ENCODE measurements around the gene FAM89B. TPM values are rescaled to one million over a fixed set of nuclear protein-coding genes. Genes with fewer than 3 reads are reported as not detected.

Gene FAM89B
- total RNA-seq, 1 donor from 2014 or later, result 14.6 TPM

GRCh38 chr11:65578667-65579066, 6.3 kb downstream of the FAM89B start:
- H3K9ac ChIP-seq (ENCODE audit: low read depth in 1 of 3, low read length in 3 of 3), result peak overlapping the region; percentile 99 to 100 (median 99)
- H3K27me3 ChIP-seq (ENCODE audit: control insufficient read depth in 3 of 3, insufficient read depth in 3 of 3, low read length in 3 of 3), result no peaks in the 10 kb centered on the region
- no peaks in the 10 kb centered on the region for H3K9me3 ChIP-seq (ENCODE audit: control insufficient read depth in 3 of 3, low read length in 3 of 3)
- peak overlapping the region; percentile 100 for H3K27ac ChIP-seq (ENCODE audit: low read depth, low read length)
- peaks cover 48 to 53% (median 49%) of the 10 kb centered on the region in 3 donors for H3K36me3 ChIP-seq (ENCODE audit: control insufficient read depth in 3 of 3, insufficient read depth in 3 of 3, low read length in 3 of 3)
- H3K4me3 ChIP-seq (ENCODE audit: low read length in 3 of 3), result peak overlapping the region; percentile 80 to 90 (median 88)
- H3K4me1 ChIP-seq (ENCODE audit: control insufficient read depth in 3 of 3, insufficient read depth in 3 of 3, low read length in 3 of 3), result peaks cover 51 to 84% (median 73%) of the 10 kb centered on the region in 3 donors

- peaks cover 51 to 59% (median 55%) of the 10 kb centered on the region in 3 donors for H3K36me3 ChIP-seq (ENCODE audit: control insufficient read depth in 3 of 3, insufficient read depth in 3 of 3, low read length in 3 of 3)
These were observed 7.0 kb downstream of the FAM89B start for GRCh38 chr11:65579291-65579690.

GRCh38 chr11:65580031-65580692, 7.8 kb downstream of the FAM89B start:
- Histone ChIP-seq H3K27me3 (ENCODE audit: control insufficient read depth in 3 of 3, insufficient read depth in 3 of 3, low read length in 3 of 3) (no peaks in the 10 kb centered on the region), H3K9ac (ENCODE audit: low read depth in 1 of 3, low read length in 3 of 3) (peak overlapping the region in 2 of 3 donors; percentile 34 to 63), H3K27ac (ENCODE audit: low read depth, low read length) (peak overlapping the region; percentile 76), H3K9me3 (ENCODE audit: control insufficient read depth in 3 of 3, low read length in 3 of 3) (no peaks in the 10 kb centered on the region), H3K4me1 (ENCODE audit: control insufficient read depth in 3 of 3, insufficient read depth in 3 of 3, low read length in 3 of 3) (peaks cover 41 to 87% (median 72%) of the 10 kb centered on the region in 3 donors), H3K4me3 (ENCODE audit: low read length in 3 of 3) (no peak overlapping the region), H3K36me3 (ENCODE audit: control insufficient read depth in 3 of 3, insufficient read depth in 3 of 3, low read length in 3 of 3) (peaks cover 53 to 65% (median 60%) of the 10 kb centered on the region in 3 donors)

More at GRCh38 chr11:65579291-65579690, 7.0 kb downstream of the FAM89B start:
- H3K9me3 ChIP-seq (ENCODE audit: control insufficient read depth in 3 of 3, low read length in 3 of 3), result no peaks in the 10 kb centered on the region
- no peak overlapping the region for H3K4me3 ChIP-seq (ENCODE audit: low read length in 3 of 3)
- H3K27me3 ChIP-seq (ENCODE audit: control insufficient read depth in 3 of 3, insufficient read depth in 3 of 3, low read length in 3 of 3), result no peaks in the 10 kb centered on the region
- H3K9ac ChIP-seq (ENCODE audit: low read depth in 1 of 3, low read length in 3 of 3), result peak overlapping the region in 2 of 3 donors; percentile 28 to 99
- H3K27ac ChIP-seq (ENCODE audit: low read depth, low read length), result peak overlapping the region; percentile 100
- H3K4me1 ChIP-seq (ENCODE audit: control insufficient read depth in 3 of 3, insufficient read depth in 3 of 3, low read length in 3 of 3), result peaks cover 47 to 86% (median 75%) of the 10 kb centered on the region in 3 donors

- peak overlapping the region in 2 of 3 donors; percentile 34 to 63 for H3K9ac ChIP-seq (ENCODE audit: low read depth in 1 of 3, low read length in 3 of 3)
- H3K27ac ChIP-seq (ENCODE audit: low read depth, low read length), result peak overlapping the region; percentile 76
- H3K4me1 ChIP-seq (ENCODE audit: control insufficient read depth in 3 of 3, insufficient read depth in 3 of 3, low read length in 3 of 3), result peaks cover 39 to 87% (median 72%) of the 10 kb centered on the region in 3 donors
- H3K4me3 ChIP-seq (ENCODE audit: low read length in 3 of 3), result no peak overlapping the region
- peaks cover 57 to 67% (median 64%) of the 10 kb centered on the region in 3 donors for H3K36me3 ChIP-seq (ENCODE audit: control insufficient read depth in 3 of 3, insufficient read depth in 3 of 3, low read length in 3 of 3)
- no peaks in the 10 kb centered on the region for H3K27me3 ChIP-seq (ENCODE audit: control insufficient read depth in 3 of 3, insufficient read depth in 3 of 3, low read length in 3 of 3)
- no peaks in the 10 kb centered on the region for H3K9me3 ChIP-seq (ENCODE audit: control insufficient read depth in 3 of 3, low read length in 3 of 3)
These were observed 8.4 kb downstream of the FAM89B start for GRCh38 chr11:65580756-65581155.

- H3K27ac ChIP-seq (ENCODE audit: low read depth, low read length), result peak overlapping the region; percentile 76
These were observed 9.6 kb downstream of the FAM89B start for GRCh38 chr11:65581928-65582327.

GRCh38 chr11:65583589-65583988, 11.3 kb downstream of the FAM89B start:
- peak overlapping the region; percentile 76 for H3K27ac ChIP-seq (ENCODE audit: low read depth, low read length)
- no peaks in the 10 kb centered on the region for H3K27me3 ChIP-seq (ENCODE audit: control insufficient read depth in 3 of 3, insufficient read depth in 3 of 3, low read length in 3 of 3)
- H3K4me1 ChIP-seq (ENCODE audit: control insufficient read depth in 3 of 3, insufficient read depth in 3 of 3, low read length in 3 of 3), result peaks cover 44 to 96% (median 80%) of the 10 kb centered on the region in 3 donors
- H3K36me3 ChIP-seq (ENCODE audit: control insufficient read depth in 3 of 3, insufficient read depth in 3 of 3, low read length in 3 of 3), result peaks cover 60 to 71% (median 68%) of the 10 kb centered on the region in 3 donors
- H3K4me3 ChIP-seq (ENCODE audit: low read length in 3 of 3), result no peak overlapping the region
- H3K9me3 ChIP-seq (ENCODE audit: control insufficient read depth in 3 of 3, low read length in 3 of 3), result no peaks in the 10 kb centered on the region
- H3K9ac ChIP-seq (ENCODE audit: low read depth in 1 of 3, low read length in 3 of 3), result no peak overlapping the region

More at GRCh38 chr11:65581928-65582327, 9.6 kb downstream of the FAM89B start:
- Histone ChIP-seq H3K9ac (ENCODE audit: low read depth in 1 of 3, low read length in 3 of 3) (peak overlapping the region; percentile 16 to 63 (median 33)), H3K27me3 (ENCODE audit: control insufficient read depth in 3 of 3, insufficient read depth in 3 of 3, low read length in 3 of 3) (no peaks in the 10 kb centered on the region), H3K36me3 (ENCODE audit: control insufficient read depth in 3 of 3, insufficient read depth in 3 of 3, low read length in 3 of 3) (peaks cover 65 to 75% (median 73%) of the 10 kb centered on the region in 3 donors), H3K4me3 (ENCODE audit: low read length in 3 of 3) (no peak overlapping the region), H3K9me3 (ENCODE audit: control insufficient read depth in 3 of 3, low read length in 3 of 3) (no peaks in the 10 kb centered on the region), H3K4me1 (ENCODE audit: control insufficient read depth in 3 of 3, insufficient read depth in 3 of 3, low read length in 3 of 3) (peaks cover 44 to 95% (median 79%) of the 10 kb centered on the region in 3 donors)

- Histone ChIP-seq H3K4me3 (ENCODE audit: low read length in 3 of 3) (peak overlapping the region in 1 of 3 donors; percentile 2), H3K9me3 (ENCODE audit: control insufficient read depth in 3 of 3, low read length in 3 of 3) (no peaks in the 10 kb centered on the region), H3K36me3 (ENCODE audit: control insufficient read depth in 3 of 3, insufficient read depth in 3 of 3, low read length in 3 of 3) (peaks cover 58 to 68% (median 66%) of the 10 kb centered on the region in 3 donors), H3K9ac (ENCODE audit: low read depth in 1 of 3, low read length in 3 of 3) (peak overlapping the region in 1 of 3 donors; percentile 25), H3K27me3 (ENCODE audit: control insufficient read depth in 3 of 3, insufficient read depth in 3 of 3, low read length in 3 of 3) (no peaks in the 10 kb centered on the region), H3K27ac (ENCODE audit: low read depth, low read length) (peak overlapping the region; percentile 15), H3K4me1 (ENCODE audit: control insufficient read depth in 3 of 3, insufficient read depth in 3 of 3, low read length in 3 of 3) (peaks cover 43 to 96% (median 80%) of the 10 kb centered on the region in 3 donors)
These were observed 11.8 kb downstream of the FAM89B start for GRCh38 chr11:65584106-65584505.

GRCh38 chr11:65584723-65585171, 12.4 kb downstream of the FAM89B start:
- H3K4me3 ChIP-seq (ENCODE audit: low read length in 3 of 3), result no peak overlapping the region
- peak overlapping the region; percentile 7 for H3K27ac ChIP-seq (ENCODE audit: low read depth, low read length)
- no peaks in the 10 kb centered on the region for H3K27me3 ChIP-seq (ENCODE audit: control insufficient read depth in 3 of 3, insufficient read depth in 3 of 3, low read length in 3 of 3)
- H3K9ac ChIP-seq (ENCODE audit: low read depth in 1 of 3, low read length in 3 of 3), result peak overlapping the region in 1 of 3 donors; percentile 25
- peaks cover 56 to 64% (median 62%) of the 10 kb centered on the region in 3 donors for H3K36me3 ChIP-seq (ENCODE audit: control insufficient read depth in 3 of 3, insufficient read depth in 3 of 3, low read length in 3 of 3)
- H3K4me1 ChIP-seq (ENCODE audit: control insufficient read depth in 3 of 3, insufficient read depth in 3 of 3, low read length in 3 of 3), result peaks cover 43 to 96% (median 81%) of the 10 kb centered on the region in 3 donors
- H3K9me3 ChIP-seq (ENCODE audit: control insufficient read depth in 3 of 3, low read length in 3 of 3), result no peaks in the 10 kb centered on the region

GRCh38 chr11:65585396-65586246, 13.3 kb downstream of the FAM89B start:
- H3K4me1 ChIP-seq (ENCODE audit: control insufficient read depth in 3 of 3, insufficient read depth in 3 of 3, low read length in 3 of 3), result peaks cover 50 to 96% (median 79%) of the 10 kb centered on the region in 3 donors

More at GRCh38 chr11:65585396-65586246, 13.3 kb downstream of the FAM89B start:
- Histone ChIP-seq H3K9me3 (ENCODE audit: control insufficient read depth in 3 of 3, low read length in 3 of 3) (no peaks in the 10 kb centered on the region), H3K4me3 (ENCODE audit: low read length in 3 of 3) (peak overlapping the region in 2 of 3 donors; percentile 11 to 17), H3K9ac (ENCODE audit: low read depth in 1 of 3, low read length in 3 of 3) (peak overlapping the region; percentile 52 to 87 (median 69)), H3K27me3 (ENCODE audit: control insufficient read depth in 3 of 3, insufficient read depth in 3 of 3, low read length in 3 of 3) (no peaks in the 10 kb centered on the region), H3K36me3 (ENCODE audit: control insufficient read depth in 3 of 3, insufficient read depth in 3 of 3, low read length in 3 of 3) (peaks cover 56 to 62% (median 62%) of the 10 kb centered on the region in 3 donors), H3K27ac (ENCODE audit: low read depth, low read length) (peak overlapping the region; percentile 97)
